Transverse colon (tissue), 3 donors: Measurements from ENCODE around the gene APOD.
"Not testable (repeated sequence)": the region's sequence is repeated elsewhere in the genome, so short reads cannot be mapped to it uniquely, and the experiment has no call there.

Source experiments
- EP300 ChIP-seq: sonication (generic); formaldehyde crosslinking; IDR thresholded peaks from one replicate; pipeline ENCODE4 v1.6.1; 2017; ENCODE audit warnings: antibody characterized with exemption, low read depth
- POLR2AphosphoS5 ChIP-seq, 3 donors: sonication (generic); formaldehyde crosslinking; IDR thresholded peaks; one replicate each; pipeline ENCODE4 v1.6.1; 2016; ENCODE audit warnings: antibody characterized with exemption in 3 of 3

- not testable (repeated sequence) for TF ChIP-seq EP300; POLR2AphosphoS5 (IDR thresholded peaks at IDR 0.05)
Measured at GRCh38 chr3:195624171-195624570, 40.4 kb upstream of the APOD start.
